OCI-LY7 (cell line): ENCODE measurements around the gene TRIM28.

Experiments used
- EZH2phosphoT487 ChIP-seq: fragments of 200-600 bp; sonication (generic); IDR thresholded peaks from 2 replicates; pipeline ENCODE4 v1.6.1; 2018; ENCODE audit warnings: low read depth, borderline replicate concordance, mild to moderate bottlenecking, mixed run types, antibody characterized with exemption, low read length, moderate library complexity, mixed read lengths
- TF ChIP-seq, protein P1 (sequence below): fragments of 200-600 bp; sonication (generic); conservative IDR thresholded peaks from 2 replicates; pipeline ENCODE4 v1.5.1; 2014; ENCODE audit warnings: mild to moderate bottlenecking, antibody characterized with exemption, low read length, moderate library complexity, mixed read lengths

DNA sequence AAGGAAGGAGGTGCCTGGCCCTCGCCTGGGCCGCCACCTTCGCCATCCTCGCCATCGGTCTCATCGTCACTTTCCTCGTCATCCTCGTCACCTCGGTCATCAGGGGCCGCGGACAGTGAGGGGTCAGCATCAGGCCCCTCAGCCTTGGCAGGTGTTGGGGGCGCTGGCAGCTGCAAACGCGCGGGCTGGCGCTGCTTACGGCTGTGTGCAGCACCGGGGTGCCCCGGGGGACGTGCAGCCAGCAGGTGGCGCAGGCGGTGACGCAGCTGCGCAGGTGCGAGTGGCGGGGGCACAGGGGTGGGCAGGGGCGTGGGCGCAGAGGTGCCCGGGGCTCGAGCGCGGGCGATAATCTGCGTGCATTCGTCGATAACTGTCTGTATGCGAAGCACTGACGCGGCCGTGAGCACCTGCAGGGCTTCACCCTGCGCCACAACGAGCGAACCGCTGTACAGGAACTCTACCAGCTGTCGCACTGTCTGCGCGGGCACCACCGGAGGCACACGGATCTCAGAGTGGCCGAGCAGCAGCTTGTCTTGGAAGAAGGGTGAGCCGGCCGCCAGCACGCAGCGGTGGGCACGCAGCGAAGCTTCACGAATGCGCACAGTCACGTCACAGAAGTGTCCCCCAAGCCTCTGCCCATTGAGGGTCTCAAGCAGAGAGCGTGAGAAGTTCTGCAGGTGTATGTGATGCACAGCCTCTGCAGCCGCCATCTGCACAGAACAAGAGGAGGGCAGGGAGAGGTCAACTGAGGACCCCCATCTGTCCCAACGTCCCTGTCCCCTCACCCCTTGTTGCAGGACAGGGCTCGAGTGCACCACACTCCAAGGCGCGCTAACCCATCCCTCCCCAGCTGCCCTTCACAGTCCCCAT is 26.7 kb upstream of the TRIM28 start:
- TF ChIP-seq, protein P1, sequence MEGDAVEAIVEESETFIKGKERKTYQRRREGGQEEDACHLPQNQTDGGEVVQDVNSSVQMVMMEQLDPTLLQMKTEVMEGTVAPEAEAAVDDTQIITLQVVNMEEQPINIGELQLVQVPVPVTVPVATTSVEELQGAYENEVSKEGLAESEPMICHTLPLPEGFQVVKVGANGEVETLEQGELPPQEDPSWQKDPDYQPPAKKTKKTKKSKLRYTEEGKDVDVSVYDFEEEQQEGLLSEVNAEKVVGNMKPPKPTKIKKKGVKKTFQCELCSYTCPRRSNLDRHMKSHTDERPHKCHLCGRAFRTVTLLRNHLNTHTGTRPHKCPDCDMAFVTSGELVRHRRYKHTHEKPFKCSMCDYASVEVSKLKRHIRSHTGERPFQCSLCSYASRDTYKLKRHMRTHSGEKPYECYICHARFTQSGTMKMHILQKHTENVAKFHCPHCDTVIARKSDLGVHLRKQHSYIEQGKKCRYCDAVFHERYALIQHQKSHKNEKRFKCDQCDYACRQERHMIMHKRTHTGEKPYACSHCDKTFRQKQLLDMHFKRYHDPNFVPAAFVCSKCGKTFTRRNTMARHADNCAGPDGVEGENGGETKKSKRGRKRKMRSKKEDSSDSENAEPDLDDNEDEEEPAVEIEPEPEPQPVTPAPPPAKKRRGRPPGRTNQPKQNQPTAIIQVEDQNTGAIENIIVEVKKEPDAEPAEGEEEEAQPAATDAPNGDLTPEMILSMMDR = peak; percentile 51
- TF ChIP-seq EZH2phosphoT487 = no peak
